HG02763 (cell line): Measurements from ENCODE around the gene AGPAT3.
A peak's percentile ranks its signal among the peaks of the same experiment; 100 is the strongest.

Experiments
- ATAC-seq: cut with Tn5 transposase; IDR thresholded peaks from one replicate; pipeline ENCODE4 v1.9.1; 2021; ENCODE audit warnings: mild to moderate bottlenecking, moderate library complexity; ENCODE audit not compliant: unreplicated experiment

Gene AGPAT3

DNA sequence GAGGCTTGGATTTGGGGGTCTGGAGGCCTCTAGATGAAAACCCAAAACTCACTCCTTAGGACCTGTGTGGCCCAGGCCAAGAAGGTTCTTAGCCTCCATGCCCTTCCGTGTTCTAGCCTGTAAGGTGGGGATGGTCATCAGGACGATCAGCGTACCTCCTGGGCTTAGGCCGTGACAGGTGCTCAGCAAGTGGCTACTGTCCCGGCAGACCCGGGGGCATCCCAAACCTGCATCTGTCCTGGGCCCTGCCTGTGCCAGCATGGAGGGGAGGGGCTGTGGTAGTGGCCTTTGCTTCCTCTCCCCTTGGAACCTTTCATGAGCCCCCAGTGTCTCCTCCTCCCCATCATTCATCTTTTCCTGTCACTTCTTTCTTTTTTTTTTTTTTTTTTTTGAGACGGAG lies 124.4 kb downstream of the AGPAT3 start:
- no peak for ATAC-seq

DNA sequence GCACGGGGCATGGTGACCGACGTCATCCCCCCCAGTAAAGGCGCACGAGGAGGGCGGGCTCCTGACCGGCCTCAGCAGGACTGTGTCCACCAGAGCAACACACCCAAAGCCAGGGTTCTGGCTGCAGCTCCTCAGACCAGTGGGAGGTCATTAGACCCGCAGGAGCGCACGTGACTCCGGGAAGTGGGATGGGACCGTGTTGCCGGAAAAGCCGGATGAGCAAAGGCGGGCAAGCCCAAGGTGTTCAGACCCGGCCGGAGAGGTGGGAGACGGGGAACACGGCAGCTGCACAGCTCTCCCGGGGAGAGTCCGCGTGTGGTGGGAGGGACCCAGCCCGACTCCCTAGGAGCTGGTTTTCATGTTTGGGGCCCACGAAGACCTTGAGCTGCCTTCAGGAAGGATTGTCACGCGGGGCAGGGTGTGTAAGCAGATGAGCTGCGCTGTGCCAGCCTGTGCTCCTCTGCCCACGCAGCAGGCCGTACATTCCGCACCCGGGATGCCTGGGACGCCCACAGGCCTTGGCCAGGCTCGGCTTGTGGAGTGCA lies 126.5 kb downstream of the AGPAT3 start:
- no peak for ATAC-seq

DNA sequence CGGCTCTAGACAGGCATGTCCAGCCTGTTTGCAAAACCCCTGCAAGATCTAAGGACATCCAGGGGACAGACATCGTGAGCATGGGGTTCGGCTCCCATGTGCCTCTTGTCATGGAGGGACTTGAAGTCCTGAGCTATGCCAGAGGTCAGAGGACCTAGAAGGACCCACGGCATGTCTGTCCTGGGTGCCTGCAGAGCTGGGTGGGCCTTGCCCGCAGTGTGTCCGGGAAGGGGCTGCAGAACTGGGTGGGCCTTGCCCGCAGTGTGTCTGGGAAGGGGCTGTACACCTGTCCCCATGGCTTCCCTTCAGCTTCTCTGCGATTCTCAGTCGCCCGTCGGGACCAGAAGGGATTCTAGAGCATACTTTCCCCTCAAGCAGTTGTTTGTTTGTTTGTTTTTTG lies 127.1 kb downstream of the AGPAT3 start:
- no peak for ATAC-seq

DNA sequence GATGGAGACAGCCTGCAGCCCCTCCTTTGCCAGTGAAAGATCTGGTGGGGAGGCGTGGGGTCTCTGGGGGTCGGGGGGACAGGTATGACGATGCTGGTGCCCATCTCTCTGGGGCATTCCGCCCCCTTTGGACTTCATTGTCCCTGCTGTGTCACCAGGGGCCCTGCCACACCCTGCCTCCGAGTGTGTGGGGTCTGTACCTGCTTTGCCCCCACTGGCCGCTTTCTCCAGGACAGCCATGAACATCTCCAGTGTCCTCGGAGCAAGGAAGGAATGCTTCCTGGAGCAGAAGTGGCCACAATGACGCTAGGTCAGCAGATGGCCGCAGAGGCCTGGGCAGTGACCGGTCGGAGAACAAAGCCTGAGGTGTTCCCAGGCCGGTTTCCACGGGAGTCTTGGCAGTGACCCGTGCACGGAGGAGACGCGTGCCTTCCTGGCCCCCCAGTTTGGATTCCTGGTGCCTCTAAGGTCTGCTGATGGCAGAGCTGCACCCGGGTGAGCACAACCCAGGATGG lies 128.5 kb downstream of the AGPAT3 start:
- no peak for ATAC-seq

DNA sequence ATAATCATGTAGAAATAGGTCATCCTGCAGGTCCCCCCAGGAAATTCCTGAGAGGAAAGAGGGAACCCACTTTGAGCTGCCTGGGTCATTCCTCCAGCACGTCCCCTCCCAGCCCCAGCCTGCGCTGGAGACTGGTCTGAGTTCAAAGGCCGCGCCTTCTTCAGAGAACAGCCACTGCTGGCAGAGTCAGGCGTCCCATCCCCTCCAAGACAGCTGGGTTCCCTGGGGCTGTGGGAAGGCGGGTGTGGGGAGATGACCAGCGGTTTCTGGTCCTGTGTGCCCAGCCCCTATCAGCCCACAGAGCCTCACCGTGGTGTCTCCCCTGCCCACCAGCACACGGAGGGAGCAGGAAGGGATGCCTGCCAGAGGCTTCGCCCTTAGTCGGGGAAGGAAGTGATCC lies 129.1 kb downstream of the AGPAT3 start:
- ATAC-seq, result no peak

DNA sequence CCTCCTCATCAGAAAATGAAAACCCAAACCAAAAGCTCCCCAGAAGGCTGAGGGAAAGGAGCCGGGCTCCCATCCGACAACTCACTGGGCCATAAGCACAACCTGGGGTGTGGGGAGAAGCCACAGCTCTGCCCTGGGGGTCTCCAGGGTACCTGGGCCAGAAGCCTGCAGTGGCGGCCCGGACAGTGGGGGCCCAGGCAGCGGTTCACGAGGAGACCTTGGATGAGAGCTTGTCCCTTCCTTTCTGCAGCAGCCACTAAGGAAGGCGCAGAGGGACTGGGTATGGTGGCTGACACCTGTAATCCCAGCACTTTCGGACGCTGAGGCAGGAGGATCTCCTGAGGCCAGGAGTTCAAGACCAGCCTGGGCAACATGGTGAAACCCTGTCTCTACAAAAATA lies 129.6 kb downstream of the AGPAT3 start:
- ATAC-seq, result no peak

DNA sequence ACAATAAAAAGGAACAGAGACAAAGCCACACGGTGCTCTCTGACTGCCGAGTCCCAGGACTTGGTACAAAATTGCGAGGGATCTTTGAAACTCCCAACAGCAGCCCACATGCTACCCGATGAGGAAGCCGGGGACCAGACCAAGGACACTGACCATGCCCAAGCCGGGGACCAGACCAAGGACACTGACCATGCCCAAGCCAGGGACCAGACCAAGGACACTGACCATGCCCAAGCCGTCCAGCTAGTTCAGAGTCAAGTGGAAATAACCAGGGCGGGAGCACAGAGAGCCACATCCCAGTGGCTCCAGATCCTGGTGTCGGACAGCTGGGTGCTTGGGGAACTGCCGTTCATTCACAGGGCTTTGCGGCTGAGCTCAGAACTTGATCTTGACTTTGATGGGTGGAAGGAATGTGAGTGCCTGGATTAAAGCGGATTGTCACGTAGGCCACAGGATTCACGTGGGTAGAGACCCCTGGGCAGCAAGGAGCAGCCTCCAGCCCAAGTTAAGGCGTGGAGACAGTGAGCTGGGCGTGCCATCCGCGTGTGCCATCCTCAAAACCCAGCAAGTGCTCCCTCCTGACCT lies 130.6 kb downstream of the AGPAT3 start:
- ATAC-seq, result no peak

DNA sequence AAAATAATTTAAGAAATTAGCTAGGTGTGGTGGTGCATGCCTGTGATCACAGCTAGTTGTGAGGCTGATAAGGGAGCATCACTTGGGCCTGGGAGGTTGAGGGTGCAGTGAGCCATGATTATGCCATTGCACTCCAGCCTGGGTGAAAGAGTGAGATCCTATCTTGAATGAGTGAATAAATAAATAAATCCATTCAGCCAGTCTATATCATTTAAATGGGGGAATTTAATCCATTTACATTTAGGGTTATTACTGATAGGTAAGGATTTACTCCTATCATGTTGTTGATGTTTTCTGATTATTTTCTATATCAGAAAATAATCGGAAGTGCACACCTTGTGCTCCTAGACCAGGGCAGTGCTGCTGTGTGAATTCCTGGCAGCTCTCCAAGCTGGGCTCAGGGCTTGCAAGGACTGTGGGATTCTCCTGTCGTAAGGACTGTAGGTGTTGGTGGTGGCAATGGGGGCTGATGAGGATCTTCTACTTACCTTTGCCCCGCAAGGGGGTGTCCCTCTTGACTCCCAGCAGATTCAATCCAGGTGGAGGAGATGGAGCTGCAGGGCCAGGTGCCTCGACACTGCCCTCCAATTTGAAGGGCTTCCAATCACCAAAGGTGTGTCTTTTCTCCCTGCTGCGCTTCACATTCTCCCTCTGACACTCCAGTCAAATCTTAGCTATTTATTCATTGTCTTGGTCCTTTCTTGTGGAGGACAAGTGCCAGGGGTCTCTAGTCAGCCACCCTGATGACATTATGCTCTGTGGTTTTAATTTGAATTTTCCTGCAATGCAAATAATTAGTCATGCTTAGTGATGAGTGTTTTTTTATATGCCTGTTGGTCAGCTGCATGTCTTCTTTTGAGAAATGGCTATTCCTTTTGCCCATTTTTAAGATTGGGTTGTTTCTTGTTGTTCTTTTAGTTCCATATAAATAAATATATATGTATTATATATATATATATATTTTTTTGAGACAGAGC lies 133.0 kb downstream of the AGPAT3 start:
- no peak for ATAC-seq

DNA sequence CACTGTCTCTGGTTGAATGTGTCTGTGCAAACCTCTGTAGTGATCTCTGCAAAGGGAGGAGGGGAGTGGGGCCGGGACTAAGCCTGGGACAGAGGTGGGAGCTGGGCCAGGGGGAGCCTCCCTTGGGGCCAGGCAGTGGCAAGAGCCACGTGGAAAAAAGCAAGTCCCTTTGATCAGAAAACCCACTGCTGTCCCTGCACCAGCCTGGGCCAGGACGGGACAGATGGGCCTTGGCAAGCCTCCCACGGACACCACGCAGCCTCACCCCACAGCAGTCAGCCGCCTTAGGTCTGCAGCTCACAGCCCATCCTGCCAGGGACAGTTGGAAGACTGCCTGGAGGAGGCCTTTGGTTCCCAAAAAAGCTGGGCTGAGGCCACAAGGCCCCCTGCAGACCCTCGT lies 135.3 kb downstream of the AGPAT3 start:
- ATAC-seq, result no peak

DNA sequence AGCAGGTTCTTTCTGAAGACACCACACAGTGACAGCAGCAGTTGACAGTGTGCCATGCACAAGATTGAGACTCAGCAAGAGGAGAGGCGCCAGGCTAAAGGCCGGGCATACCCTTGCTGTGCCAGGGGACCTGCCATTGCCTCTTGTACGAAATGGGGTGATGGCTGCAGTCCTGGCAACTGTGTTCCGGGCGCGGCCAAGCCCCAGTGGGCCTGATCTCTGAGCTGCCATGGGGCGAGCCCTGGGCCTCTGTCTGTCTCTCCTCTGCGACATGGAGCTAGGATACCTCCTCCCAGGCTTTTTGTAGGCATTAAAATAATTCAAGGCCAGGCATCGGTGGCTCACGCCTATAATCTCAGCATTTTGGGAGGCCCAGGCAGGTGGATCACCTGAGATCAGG lies 137.5 kb downstream of the AGPAT3 start:
- ATAC-seq, result no peak

DNA sequence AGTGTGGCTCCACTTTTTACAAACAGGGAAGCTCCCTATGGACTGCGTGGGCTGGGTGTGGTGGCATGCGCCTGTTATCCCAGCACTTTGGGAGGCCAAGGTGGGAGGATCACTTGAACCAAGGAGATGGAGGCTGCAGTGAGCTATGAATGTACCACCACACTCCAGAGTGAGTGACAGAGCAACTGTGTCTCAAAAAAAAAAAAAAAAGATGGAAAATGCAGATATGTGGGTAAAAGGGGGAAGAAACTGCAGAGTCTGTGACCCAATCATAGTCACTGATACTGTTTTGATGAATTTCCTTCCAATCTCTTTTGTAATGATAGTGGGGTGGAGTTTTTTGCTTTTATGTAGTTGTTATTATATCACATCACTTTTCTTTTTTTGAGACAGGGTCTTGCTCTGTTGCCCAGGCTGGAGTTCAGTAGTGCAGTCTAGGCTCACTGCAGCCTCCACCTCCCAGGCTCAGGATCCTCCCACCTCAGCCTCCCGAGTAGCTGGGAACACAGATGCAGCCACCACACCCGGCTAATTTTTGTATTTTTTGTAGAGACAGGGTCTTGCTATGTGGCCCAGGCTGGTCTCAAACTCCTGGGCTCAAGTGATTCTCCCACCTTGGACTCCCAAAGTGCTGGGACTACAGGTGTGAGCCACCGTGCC lies 138.4 kb downstream of the AGPAT3 start:
- ATAC-seq, result no peak

DNA sequence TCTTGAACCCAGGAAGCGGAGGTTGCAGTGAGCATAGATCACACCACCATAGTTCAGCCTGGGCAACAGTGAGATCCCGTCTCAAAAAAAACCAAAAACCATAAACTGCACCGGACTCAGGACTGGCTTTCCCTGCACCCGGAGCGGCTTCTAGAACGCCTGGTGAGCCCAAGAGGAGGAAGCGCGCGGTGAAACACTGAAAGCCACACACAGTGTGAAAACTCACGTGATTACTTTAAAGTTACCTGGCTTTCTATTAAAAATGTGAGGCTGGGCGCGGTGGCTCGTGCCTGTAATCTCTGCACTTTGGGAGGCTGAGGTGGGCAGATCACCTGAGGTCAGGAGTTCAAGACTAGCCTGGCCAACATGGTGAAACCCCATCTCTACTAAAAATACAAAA lies 140.0 kb downstream of the AGPAT3 start:
- no peak for ATAC-seq

DNA sequence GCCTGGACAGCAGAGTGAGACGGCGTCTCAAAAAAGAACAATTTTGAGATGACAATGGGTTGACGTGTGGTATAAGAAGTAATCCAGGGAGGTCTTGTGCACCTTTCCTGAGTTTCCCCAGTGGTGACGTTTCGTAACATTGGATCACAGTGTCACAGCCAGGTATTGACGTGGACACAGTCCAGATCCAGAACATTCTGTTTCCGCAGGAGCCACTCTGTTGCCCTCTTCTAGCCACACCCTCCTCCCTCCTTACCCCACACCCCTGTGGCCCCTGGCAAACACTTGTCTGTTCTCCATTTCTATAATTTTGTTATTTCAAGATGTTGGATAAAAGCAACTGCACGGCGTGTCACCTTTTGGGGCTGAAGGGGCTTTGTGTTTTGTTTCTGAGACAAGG lies 140.6 kb downstream of the AGPAT3 start:
- ATAC-seq, result no peak

DNA sequence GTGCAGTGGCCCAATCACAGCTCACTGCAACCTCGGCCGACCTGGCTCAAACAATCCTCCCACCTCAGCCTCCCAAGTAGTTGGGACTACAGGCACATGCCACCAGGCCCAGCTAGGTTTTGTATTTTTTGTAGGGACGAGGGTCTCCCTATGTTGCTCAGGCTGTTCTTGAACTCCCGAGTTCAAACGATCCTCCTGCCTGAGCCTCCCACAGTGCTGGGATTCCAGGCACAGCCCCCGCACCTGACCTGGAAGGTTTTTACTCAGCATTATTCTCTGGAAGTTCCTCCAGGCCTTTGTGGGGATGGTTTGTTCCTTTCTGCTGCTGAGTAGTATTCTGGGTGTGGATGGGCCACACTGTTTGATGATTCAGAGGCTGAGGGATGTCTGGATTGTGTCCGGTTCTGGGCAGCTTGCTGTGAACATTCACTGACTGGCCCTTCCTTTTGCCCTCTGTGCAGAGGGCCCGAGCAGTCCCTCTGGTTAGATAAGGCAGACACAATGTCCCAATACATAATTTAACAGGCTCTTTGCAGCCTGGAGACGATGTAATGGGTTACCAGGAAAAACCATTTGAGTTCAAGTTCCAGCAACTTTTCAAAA lies 141.1 kb downstream of the AGPAT3 start:
- ATAC-seq, result no peak

DNA sequence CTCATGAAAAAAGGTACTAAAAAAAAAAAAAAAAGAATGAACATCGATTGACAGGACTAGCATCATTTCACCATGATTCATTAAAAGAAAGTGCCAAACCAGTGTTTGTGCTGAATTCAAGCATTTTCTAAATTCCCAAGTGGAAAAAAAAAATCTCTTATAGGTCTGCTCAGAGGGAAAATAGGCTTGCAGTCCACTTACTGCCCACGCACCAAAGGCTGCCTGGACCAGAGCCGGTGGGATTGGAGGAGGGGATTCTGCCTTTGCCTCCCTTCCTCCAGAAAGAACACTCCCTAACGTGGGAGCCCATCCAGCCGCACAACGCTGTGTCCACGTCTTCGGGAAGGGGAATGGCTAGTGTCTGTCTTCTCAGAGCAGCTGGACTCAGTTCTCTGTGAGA lies 141.6 kb downstream of the AGPAT3 start:
- ATAC-seq, result no peak

DNA sequence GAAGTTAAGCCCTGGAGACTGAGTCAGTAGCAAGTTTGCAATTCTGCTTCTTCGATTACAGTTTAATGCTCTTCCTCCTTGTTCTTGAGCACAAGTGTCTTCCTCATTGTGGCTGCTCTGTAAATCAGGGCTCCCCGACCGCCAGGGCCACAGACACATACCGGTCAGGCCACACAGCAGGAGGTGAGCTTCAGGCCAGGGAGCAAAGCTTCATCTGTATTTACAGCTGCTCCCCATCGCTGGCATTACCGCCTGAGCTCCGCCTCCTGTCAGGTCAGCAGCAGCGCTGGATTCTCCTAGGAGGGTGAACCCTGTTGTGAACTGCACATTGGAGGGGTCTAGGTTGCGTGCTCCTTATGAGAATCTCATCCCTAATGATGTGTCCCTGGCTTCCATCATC lies 145.4 kb downstream of the AGPAT3 start:
- ATAC-seq, result no peak

DNA sequence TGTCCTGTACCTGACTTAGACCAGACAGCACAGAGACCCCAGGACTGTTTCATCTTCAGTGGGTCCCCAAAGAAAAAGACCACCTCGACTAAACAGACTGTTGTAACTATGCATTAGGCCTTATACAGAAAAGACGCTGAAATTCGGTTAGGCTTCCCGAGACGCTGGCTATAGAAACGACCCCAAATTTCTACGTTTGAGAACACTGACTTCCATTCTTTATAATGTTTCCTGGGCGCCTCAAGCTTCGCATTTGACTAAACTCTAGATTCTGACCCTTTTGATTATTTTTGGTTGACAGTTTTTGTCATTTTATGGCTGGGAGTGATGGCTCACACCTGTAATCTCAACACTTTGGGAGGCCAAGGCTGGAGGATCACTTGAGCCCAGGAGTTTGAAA lies 146.1 kb downstream of the AGPAT3 start:
- ATAC-seq, result no peak

DNA sequence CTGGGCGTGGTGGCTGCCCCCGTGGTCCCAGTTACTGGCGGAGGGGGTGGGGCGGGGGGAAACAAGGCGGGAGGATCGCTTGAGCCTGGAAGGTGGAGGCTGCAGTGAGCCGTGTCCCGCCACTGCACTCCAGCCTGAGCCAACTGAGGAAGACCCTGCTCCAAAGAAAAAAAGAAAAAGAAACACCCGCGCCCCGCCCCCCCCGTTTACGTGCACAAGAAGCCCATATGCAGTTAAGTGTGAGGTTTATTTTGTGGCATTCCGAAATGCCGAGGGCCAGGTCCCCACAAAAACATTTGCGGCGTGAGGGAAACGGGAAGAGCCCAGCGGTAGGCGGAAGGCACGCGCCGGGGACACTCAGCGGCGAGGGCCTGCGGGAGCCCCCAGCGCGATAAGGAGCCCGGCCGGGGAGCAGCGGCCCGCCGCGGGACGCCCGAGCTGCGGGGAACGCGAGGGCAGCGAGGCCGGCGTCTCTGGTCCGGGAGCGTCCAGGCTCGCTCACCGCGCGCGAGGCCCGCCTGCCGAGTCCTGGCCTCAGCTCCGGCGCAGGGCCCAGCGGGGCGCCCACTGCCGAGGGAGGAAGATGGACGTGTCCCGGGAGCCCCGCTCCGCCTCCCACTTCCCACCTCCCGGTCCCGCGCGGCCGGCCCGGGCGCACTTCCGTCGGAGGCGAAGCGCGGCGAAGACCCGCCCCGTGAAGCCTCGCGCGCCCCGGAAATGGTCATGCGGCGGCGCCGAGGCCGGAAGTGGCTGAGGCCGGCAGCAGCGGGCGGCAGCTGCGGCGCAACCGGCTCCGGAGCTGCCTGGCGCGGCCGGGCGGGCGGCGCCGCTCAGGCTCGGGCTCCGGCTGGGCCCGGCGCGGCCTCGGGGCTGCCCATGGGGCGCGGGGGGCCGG lies 146.8 kb downstream of the AGPAT3 start, which contains the start of gene TRAPPC10:
Gene TRAPPC10, plus strand, starts transcription at position 731 of the 895 bp plus-strand sequence. CDS start 185 bp downstream, outside the sequence.
- peak; percentile 65 for ATAC-seq

DNA sequence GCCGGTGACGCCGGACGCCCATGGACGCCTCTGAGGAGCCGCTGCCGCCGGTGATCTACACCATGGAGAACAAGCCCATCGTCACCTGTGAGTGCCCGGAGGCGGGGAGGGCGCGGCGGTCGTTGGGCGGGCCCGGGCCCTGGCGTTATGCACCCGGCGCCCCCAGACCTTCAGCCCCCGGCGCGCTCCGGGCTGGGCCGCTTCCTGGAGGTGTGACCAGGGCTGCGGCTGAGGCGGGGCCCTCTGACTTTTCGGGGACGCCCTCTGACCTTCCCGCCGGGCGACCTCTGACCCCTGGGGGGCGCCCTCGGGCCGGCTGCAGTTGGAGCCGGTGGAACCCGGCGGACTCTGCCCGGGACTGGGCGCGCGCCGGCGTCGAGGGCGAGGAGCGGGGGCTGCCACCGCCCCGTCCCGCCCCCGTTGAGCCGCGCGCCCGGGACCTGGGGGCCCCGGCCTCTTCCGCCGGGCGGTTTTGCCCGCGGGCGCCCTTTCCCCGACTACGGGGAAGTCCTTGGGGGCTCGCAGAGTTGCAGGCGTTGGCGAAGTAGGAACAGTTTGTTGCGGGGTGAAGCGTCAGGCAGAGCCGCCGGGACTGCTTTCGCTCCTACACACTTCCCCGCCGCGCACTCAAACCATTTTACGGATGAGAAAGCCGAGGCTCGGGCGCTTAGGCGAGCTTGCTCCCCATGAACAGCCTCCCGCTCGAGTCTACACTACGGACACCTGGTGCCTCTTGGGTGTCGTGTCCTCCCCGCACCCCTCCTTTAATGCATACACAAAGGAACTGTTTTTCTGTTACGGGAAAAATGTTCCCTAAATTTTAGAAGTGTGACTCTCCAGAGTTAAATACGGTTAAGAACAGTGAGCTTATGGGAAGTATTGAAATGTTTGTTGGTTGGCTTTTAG lies 147.7 kb downstream of the AGPAT3 start:
- peak; percentile 63 for ATAC-seq
